GM20000 (cell line): ENCODE data around the gene APOL4.
"Not testable (repeated sequence)": the region's sequence is repeated elsewhere in the genome, so short reads cannot be mapped to it uniquely, and the experiment has no call there.

Experiments
- DNase-seq: peaks from one replicate; pipeline ENCODE4 v3.0.0; 2012; ENCODE audit warnings: low spot score
- TF ChIP-seq, protein P1 (sequence below): IDR thresholded peaks from 2 replicates; pipeline ENCODE4 v1.5.1; 2012; ENCODE audit warnings: mild to moderate bottlenecking, control low read depth; ENCODE audit errors: extremely low read depth, missing control alignments

Gene APOL4

DNA sequence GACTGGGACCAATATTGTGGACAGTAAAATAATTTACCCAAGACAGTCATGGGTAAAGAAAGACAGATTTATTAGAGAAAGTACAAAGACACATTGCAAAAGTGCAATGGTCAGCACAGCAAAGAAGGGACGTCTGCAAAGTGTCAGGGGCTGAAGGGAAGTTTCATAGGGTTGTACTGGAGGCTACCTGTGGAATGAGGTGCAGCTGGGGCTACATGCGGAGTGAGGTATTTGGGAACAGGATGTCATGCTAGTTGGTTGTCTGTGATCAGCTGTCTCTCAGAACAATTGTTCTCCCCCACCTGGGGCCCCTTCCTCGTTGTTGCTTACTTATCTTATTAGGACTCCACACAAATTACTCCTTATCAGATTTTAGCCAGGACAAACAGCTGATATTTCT is 29.7 kb downstream of the APOL4 start:
- DNase-seq: no peak
- TF ChIP-seq, protein P1, sequence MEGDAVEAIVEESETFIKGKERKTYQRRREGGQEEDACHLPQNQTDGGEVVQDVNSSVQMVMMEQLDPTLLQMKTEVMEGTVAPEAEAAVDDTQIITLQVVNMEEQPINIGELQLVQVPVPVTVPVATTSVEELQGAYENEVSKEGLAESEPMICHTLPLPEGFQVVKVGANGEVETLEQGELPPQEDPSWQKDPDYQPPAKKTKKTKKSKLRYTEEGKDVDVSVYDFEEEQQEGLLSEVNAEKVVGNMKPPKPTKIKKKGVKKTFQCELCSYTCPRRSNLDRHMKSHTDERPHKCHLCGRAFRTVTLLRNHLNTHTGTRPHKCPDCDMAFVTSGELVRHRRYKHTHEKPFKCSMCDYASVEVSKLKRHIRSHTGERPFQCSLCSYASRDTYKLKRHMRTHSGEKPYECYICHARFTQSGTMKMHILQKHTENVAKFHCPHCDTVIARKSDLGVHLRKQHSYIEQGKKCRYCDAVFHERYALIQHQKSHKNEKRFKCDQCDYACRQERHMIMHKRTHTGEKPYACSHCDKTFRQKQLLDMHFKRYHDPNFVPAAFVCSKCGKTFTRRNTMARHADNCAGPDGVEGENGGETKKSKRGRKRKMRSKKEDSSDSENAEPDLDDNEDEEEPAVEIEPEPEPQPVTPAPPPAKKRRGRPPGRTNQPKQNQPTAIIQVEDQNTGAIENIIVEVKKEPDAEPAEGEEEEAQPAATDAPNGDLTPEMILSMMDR: no peak

DNA sequence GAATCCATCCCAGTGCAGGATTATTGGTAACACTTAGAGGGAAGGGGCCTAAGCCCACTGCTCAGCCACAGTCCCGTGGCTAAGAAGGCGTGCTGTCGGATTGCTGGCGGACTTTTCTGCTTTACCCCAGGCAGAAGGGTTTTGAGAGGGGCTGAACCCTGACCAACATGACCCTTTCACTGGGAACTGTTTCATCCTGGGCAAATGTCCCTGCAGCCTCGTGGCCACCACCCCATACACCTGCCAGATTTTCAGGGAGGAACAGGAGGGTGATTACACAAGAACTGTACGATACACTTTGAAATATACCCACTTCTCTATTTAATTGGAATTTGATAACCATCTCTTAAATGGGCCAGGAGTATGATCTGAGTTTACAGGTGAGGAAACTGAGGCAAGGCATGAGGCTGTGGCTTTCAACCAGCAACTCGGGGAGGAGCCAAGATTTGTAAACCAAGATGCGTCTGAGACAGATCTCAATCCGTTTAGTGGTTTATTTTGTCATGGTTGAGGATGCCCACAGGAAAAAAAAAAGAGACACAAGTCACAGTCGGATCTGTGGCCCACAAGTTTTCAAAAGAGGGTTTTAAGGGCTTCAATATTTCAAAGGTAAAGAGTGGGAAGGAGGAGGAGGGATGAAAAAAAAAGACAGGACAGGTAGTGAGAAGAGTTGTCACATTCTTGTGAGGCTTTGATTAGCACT is 34.9 kb downstream of the APOL4 start:
- TF ChIP-seq, protein P1: no peak

DNA sequence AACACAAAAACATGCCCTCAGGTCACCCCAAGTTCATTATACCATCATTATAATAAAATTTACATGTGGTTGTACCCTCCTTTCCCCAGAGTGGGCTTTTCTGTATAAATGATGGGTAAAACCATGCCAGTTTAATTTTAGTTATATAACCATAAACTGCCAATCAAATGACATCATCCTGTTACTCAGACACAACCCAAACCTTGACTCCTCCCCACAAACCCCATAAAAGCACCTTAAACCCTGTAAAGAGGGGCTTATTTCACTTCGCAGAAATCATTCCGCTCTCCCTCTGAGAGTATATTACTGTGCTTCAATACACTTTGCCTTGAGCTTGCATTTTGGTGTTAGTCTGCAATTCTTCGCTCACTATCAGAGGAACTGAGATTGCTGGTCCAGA is 35.5 kb downstream of the APOL4 start:
- TF ChIP-seq, protein P1: no peak
- no peak for DNase-seq

More for the DNA sequence above, 34.9 kb downstream of the APOL4 start:
- no peak for DNase-seq

- no peak for DNase-seq
- TF ChIP-seq, protein P1: no peak
Observed at GRCh38 chr22:36165141-36165540, 36.5 kb downstream of the APOL4 start.

GRCh38 chr22:36164621-36165020 is 37.0 kb downstream of the APOL4 start:
- TF ChIP-seq, protein P1: no peak
- no peak for DNase-seq

GRCh38 chr22:36163497-36163896 is 38.1 kb downstream of the APOL4 start:
- TF ChIP-seq, protein P1: no peak

GRCh38 chr22:36162127-36163034 is 39.2 kb downstream of the APOL4 start:
- TF ChIP-seq, protein P1: no peak
- peak; percentile 51 for DNase-seq

More at GRCh38 chr22:36163497-36163896, 38.1 kb downstream of the APOL4 start:
- DNase-seq: no peak

- DNase-seq: not testable (repeated sequence)
Observed at GRCh38 chr22:36161793-36162126, 39.8 kb downstream of the APOL4 start.
